ENCODE measurements around the gene WWOX. TPM values are rescaled to one million over a fixed set of nuclear protein-coding genes. Genes with fewer than 3 reads are reported as not detected.
A peak's percentile ranks its signal among the peaks of the same experiment; 100 is the strongest.
"Not testable (repeated sequence)": the region's sequence is repeated elsewhere in the genome, so short reads cannot be mapped to it uniquely, and the experiment has no call there.

WWOX gene
- total RNA-seq (2021) (79.9 and 82.6 TPM in 2 replicates), Bru-seq, nascent RNA (percentile 78 among the genes with signal in this experiment), BruChase-seq, experiment 1, labeled RNA remaining after a 2-hour chase (percentile 89 among the genes with signal in this experiment), BruChase-seq, experiment 2, labeled RNA remaining after a 6-hour chase (percentile 96 among the genes with signal in this experiment)
- long read RNA-seq, transcript WWOX-207 (5 exons, 654 nt), result major isoform, 5 of 30 reads
- long read RNA-seq, partial matches to known transcripts, result 1 of 30 reads
- long read RNA-seq, other reads (novel, unspliced or antisense), result 17 of 30 reads

GRCh38 chr16:78099271-78100111, at the start of gene WWOX:
TSS of gene WWOX (plus strand) at chr16:78099654.
- peaks cover 19% of the 10 kb centered on the region for H3K4me1 ChIP-seq (ENCODE audit: insufficient read depth, low read length, poor library complexity, severe bottlenecking)
- intact Hi-C loops (cut with micrococcal nuclease; ENCODE audit: unreplicated experiment), result loop anchor here (5.0 to 10.0 kb wide), 3 partner anchors 92 to 862 kb away; no protein-coding TSS in a partner anchor
- POLR2A ChIA-PET (ENCODE audit: low non-redundant PET), result interaction anchor here (0.6 kb wide), 1 partner anchor 1478 kb away, joined by 3 read pairs; no protein-coding TSS in a partner anchor
- CTCF ChIA-PET, result no interaction called here
- 0 out of 2 replicates have a peak, but pooled peaks have one; percentile 94 for TF ChIP-seq CTCF (conservative IDR thresholded peaks at IDR 0.05; ENCODE audit: low read depth, low read length)
- no peak for TF ChIP-seq EZH2 (IDR thresholded peaks at IDR 0.05; ENCODE audit: borderline replicate concordance, low read depth, low read length, poor library complexity, severe bottlenecking)
- no peaks in the 10 kb centered on the region for H3K36me3 ChIP-seq (ENCODE audit: insufficient read depth, low read length, poor library complexity, severe bottlenecking)
- DNase-seq (ENCODE audit: low spot score), result peak; percentile 99
- H3K27ac ChIP-seq (ENCODE audit: low read depth, low read length, poor library complexity, severe bottlenecking), result peak within 1 kb of the TSS; percentile 88
- BruUV-seq (replicated peaks), result no TSS peak
- no peaks in the 10 kb centered on the region for H3K27me3 ChIP-seq (replicated peaks; ENCODE audit: insufficient read depth, low read depth, low read length, poor library complexity)
- peaks cover 4% of the 10 kb centered on the region for H3K9me3 ChIP-seq (ENCODE audit: low read depth, low read length, poor library complexity, severe bottlenecking)
- H3K4me3 ChIP-seq (ENCODE audit: low read depth, low read length, poor library complexity, severe bottlenecking), result peak within 1 kb of the TSS; percentile 90

GRCh38 chr16:78050734-78051400, 48.6 kb upstream of the WWOX start:
- no peak for DNase-seq (ENCODE audit: low spot score)
- Histone ChIP-seq H3K36me3 (ENCODE audit: insufficient read depth, low read length, poor library complexity, severe bottlenecking) (no peaks in the 10 kb centered on the region), H3K27me3 (replicated peaks; ENCODE audit: insufficient read depth, low read depth, low read length, poor library complexity) (no peaks in the 10 kb centered on the region), H3K27ac (ENCODE audit: low read depth, low read length, poor library complexity, severe bottlenecking) (no peak overlapping the region), H3K4me1 (ENCODE audit: insufficient read depth, low read length, poor library complexity, severe bottlenecking) (no peaks in the 10 kb centered on the region), H3K4me3 (ENCODE audit: low read depth, low read length, poor library complexity, severe bottlenecking) (no peak overlapping the region), H3K9me3 (ENCODE audit: low read depth, low read length, poor library complexity, severe bottlenecking) (no peaks in the 10 kb centered on the region)
- BruUV-seq (replicated peaks), result no TSS peak
- no peak for TF ChIP-seq EZH2 (IDR thresholded peaks at IDR 0.05; ENCODE audit: borderline replicate concordance, low read depth, low read length, poor library complexity, severe bottlenecking)
- ChIA-PET POLR2A (ENCODE audit: low non-redundant PET) (no interaction called here), CTCF (no interaction called here)
- intact Hi-C loops (cut with micrococcal nuclease; ENCODE audit: unreplicated experiment), result no loop called here

- Histone ChIP-seq H3K4me3 (ENCODE audit: low read depth, low read length, poor library complexity, severe bottlenecking) (no peak overlapping the region), H3K27me3 (replicated peaks; ENCODE audit: insufficient read depth, low read depth, low read length, poor library complexity) (no peaks in the 10 kb centered on the region), H3K27ac (ENCODE audit: low read depth, low read length, poor library complexity, severe bottlenecking) (no peak overlapping the region), H3K4me1 (ENCODE audit: insufficient read depth, low read length, poor library complexity, severe bottlenecking) (no peaks in the 10 kb centered on the region), H3K36me3 (ENCODE audit: insufficient read depth, low read length, poor library complexity, severe bottlenecking) (no peaks in the 10 kb centered on the region), H3K9me3 (ENCODE audit: low read depth, low read length, poor library complexity, severe bottlenecking) (no peaks in the 10 kb centered on the region)
- intact Hi-C loops (cut with micrococcal nuclease; ENCODE audit: unreplicated experiment), result no loop called here
- POLR2A ChIA-PET (ENCODE audit: low non-redundant PET), result no interaction called here
- no peak for DNase-seq (ENCODE audit: low spot score)
- CTCF ChIA-PET, result no interaction called here
- no TSS peak for BruUV-seq (replicated peaks)
- TF ChIP-seq EZH2 (IDR thresholded peaks at IDR 0.05; ENCODE audit: borderline replicate concordance, low read depth, low read length, poor library complexity, severe bottlenecking) (no peak), CTCF (conservative IDR thresholded peaks at IDR 0.05; ENCODE audit: low read depth, low read length) (no peak)
These were observed 41.5 kb upstream of the WWOX start for GRCh38 chr16:78057803-78058564.

- POLR2A ChIA-PET (ENCODE audit: low non-redundant PET); intact Hi-C loops (cut with micrococcal nuclease; ENCODE audit: unreplicated experiment); DNase-seq (ENCODE audit: low spot score); H3K27me3 ChIP-seq (replicated peaks; ENCODE audit: insufficient read depth, low read depth, low read length, poor library complexity); H3K4me1 ChIP-seq (ENCODE audit: insufficient read depth, low read length, poor library complexity, severe bottlenecking); CTCF ChIA-PET; H3K4me3 ChIP-seq (ENCODE audit: low read depth, low read length, poor library complexity, severe bottlenecking); H3K9me3 ChIP-seq (ENCODE audit: low read depth, low read length, poor library complexity, severe bottlenecking); H3K36me3 ChIP-seq (ENCODE audit: insufficient read depth, low read length, poor library complexity, severe bottlenecking); H3K27ac ChIP-seq (ENCODE audit: low read depth, low read length, poor library complexity, severe bottlenecking); BruUV-seq (replicated peaks): not testable (repeated sequence)
These were observed 39.6 kb upstream of the WWOX start for GRCh38 chr16:78059806-78060205.

Data from A673 (cell line).